Thyroid gland (tissue), 4 donors: ENCODE measurements around the gene CPT1A. TPM values are rescaled to one million over a fixed set of nuclear protein-coding genes. Genes with fewer than 3 reads are reported as not detected.

Source experiments
- DNase-seq, 2 donors: peaks; one replicate each; pipeline ENCODE4 v3.0.0-alpha.2; 2019
- H3K27ac ChIP-seq, 3 donors: fragments of 200-600 bp; sonication (generic); 1 replicate in 2 of 3; 2 replicates in 1 of 3; pipeline ENCODE4 v1.5.1; 2016 to 2019; ENCODE audit warnings: mild to moderate bottlenecking in 1 of 3, moderate library complexity in 1 of 3
- H3K27me3 ChIP-seq: fragments of 200-600 bp; sonication (generic); one replicate; pipeline ENCODE4 v1.5.1; 2019
- H3K36me3 ChIP-seq, 2 donors: fragments of 200-600 bp; sonication (generic); one replicate each; pipeline ENCODE4 v1.5.1; 2016 to 2019
- H3K4me1 ChIP-seq, 2 donors: fragments of 200-600 bp; sonication (generic); one replicate each; pipeline ENCODE4 v1.5.1; 2017 to 2019
- H3K4me3 ChIP-seq, 3 donors: fragments of 200-600 bp; sonication (generic); replicated peaks in 1 of 3; 1 replicate in 2 of 3; 2 replicates in 1 of 3; pipeline ENCODE4 v1.5.1; 2016; ENCODE audit warnings: mild to moderate bottlenecking in 1 of 3
- H3K9me3 ChIP-seq: fragments of 200-600 bp; sonication (generic); one replicate; pipeline ENCODE4 v1.5.1; 2017
- POLR2A ChIP-seq, 2 donors: fragments of 450-650 bp; IDR thresholded peaks; one replicate each; pipeline ENCODE4 v1.6.1; 2017; ENCODE audit warnings: antibody characterized with exemption in 2 of 2, mild to moderate bottlenecking in 2 of 2, moderate library complexity in 1 of 2
- WGBS, 2 donors: methylation state at CpG; one replicate each; pipeline ENCODE4 v1.1.5; 2017; 5-methylcytosine and 5-hydroxymethylcytosine counted together
- intact Hi-C: fragments of 100-400 bp; cut with DNase I; formaldehyde crosslinking; loops from one replicate; pipeline ENCODE4 v1.15.1; 2023
- total RNA-seq, 4 donors: library from RNA; depleted of rRNA; stranded (reverse); fragments of >200 nt; gene quantifications; one replicate each; pipeline ENCODE4 v1.2.3, GENCODE V29; 2016
- TF ChIP-seq, protein P1 (sequence below), 6 experiments: fragments of 200-600 bp in 3 of 6; fragments of 450-650 bp in 3 of 6; sonication (generic) in 3 of 6; IDR thresholded peaks; one replicate each; pipeline ENCODE4 v1.5.1; 2016 to 2019; ENCODE audit warnings: antibody characterized with exemption in 6 of 6, mild to moderate bottlenecking in 2 of 6, inconsistent platforms in 1 of 6, moderate library complexity in 1 of 6

The CPT1A gene
- total RNA-seq, 4 donors from 2014 or later: 29.9 to 58.0 (median 43.8) TPM

DNA sequence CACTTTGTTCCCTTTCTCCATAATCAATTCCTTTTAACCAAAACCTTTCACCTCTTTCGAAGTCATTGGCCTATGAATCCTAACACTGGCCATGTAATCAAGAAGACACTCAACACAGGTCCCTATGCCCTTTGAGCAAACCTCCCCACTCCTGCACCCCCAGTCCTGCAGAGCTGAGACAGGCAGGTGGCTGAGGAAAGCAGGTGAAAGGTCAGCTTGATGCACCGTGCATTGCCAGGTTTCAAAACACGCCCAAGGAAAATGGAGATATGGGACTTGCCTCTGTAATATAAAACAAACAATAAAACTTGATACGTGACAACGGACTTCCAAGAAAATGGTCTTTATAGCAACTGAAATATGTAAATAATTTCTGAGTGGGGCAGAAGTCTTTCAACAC lies 10.6 kb downstream of the CPT1A start:
- Histone ChIP-seq H3K36me3 (no peaks in the 10 kb centered on the region), H3K4me1 (peaks cover 8 to 43% of the 10 kb centered on the region in 2 donors), H3K27ac (no peak overlapping the region), H3K4me3 (no peak overlapping the region), H3K27me3 (no peaks in the 10 kb centered on the region), H3K9me3 (no peaks in the 10 kb centered on the region)
- DNase-seq: no peak
- intact Hi-C loops: no loop called here
- no peak for TF ChIP-seq POLR2A (IDR thresholded peaks at IDR 0.05)
- TF ChIP-seq, protein P1, sequence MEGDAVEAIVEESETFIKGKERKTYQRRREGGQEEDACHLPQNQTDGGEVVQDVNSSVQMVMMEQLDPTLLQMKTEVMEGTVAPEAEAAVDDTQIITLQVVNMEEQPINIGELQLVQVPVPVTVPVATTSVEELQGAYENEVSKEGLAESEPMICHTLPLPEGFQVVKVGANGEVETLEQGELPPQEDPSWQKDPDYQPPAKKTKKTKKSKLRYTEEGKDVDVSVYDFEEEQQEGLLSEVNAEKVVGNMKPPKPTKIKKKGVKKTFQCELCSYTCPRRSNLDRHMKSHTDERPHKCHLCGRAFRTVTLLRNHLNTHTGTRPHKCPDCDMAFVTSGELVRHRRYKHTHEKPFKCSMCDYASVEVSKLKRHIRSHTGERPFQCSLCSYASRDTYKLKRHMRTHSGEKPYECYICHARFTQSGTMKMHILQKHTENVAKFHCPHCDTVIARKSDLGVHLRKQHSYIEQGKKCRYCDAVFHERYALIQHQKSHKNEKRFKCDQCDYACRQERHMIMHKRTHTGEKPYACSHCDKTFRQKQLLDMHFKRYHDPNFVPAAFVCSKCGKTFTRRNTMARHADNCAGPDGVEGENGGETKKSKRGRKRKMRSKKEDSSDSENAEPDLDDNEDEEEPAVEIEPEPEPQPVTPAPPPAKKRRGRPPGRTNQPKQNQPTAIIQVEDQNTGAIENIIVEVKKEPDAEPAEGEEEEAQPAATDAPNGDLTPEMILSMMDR (IDR thresholded peaks at IDR 0.05): no peak
- WGBS, 2 donors: 89 to 92% methylated on average over 5 of the region's 5 CpGs

DNA sequence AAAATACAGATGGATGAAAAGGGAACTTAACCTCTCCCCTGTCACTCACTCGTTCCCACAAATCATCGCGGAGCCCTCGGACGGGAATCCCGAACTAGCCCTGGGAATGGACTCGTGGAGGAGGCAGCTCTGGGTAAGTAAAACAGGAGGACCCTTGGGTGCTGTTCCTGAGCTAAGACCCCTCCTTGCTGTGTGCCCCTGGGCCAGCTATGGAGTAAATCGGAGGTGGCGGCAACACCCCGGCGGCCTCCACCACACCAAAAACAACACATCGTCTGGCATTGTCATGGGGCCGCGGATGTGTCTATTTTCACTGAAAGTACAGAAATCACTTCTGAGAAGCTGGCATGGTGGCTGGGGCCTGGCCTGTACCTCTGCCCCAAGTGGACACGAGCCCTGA lies 12.1 kb downstream of the CPT1A start:
- intact Hi-C loops: no loop called here
- Histone ChIP-seq H3K36me3 (no peaks in the 10 kb centered on the region), H3K27ac (no peak overlapping the region), H3K9me3 (no peaks in the 10 kb centered on the region), H3K27me3 (no peaks in the 10 kb centered on the region), H3K4me3 (no peak overlapping the region), H3K4me1 (peaks cover 8 to 45% of the 10 kb centered on the region in 2 donors)
- DNase-seq: no peak
- 88 to 93% methylated on average over 15 of the region's 15 CpGs for WGBS, 2 donors
- TF ChIP-seq POLR2A (IDR thresholded peaks at IDR 0.05): no peak
- TF ChIP-seq, protein P1 (IDR thresholded peaks at IDR 0.05): no peak

DNA sequence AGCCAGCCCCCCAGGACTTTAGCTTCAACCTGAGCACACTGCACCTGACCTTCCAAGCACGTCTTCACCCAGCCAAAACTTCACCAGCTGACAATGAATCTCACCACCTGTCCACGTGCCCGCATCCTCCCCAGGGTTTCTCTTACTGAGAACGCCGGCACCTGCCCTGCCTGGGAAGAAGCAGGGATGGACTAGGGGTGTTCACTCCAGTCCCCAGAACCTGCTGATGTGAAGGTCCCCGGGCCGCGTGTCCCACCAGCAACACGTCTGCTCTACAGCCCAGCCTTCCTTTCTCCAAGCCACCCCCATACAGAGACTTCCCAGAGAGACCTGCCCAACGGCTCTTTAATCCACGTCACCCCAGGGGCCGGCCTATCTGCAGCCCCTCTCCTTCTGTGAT lies 12.8 kb downstream of the CPT1A start:
- WGBS, 2 donors: 84 to 86% methylated on average over 11 to 12 of the region's 12 CpGs
- H3K9me3 ChIP-seq: no peaks in the 10 kb centered on the region
- H3K27ac ChIP-seq: peak overlapping the region in 1 of 3 donors; percentile 17
- H3K4me1 ChIP-seq: peaks cover 8 to 45% of the 10 kb centered on the region in 2 donors
- intact Hi-C loops: no loop called here
- no peaks in the 10 kb centered on the region for H3K36me3 ChIP-seq
- TF ChIP-seq POLR2A (IDR thresholded peaks at IDR 0.05): no peak
- TF ChIP-seq, protein P1 (IDR thresholded peaks at IDR 0.05): no peak
- H3K4me3 ChIP-seq: no peak overlapping the region
- DNase-seq: no peak
- no peaks in the 10 kb centered on the region for H3K27me3 ChIP-seq

DNA sequence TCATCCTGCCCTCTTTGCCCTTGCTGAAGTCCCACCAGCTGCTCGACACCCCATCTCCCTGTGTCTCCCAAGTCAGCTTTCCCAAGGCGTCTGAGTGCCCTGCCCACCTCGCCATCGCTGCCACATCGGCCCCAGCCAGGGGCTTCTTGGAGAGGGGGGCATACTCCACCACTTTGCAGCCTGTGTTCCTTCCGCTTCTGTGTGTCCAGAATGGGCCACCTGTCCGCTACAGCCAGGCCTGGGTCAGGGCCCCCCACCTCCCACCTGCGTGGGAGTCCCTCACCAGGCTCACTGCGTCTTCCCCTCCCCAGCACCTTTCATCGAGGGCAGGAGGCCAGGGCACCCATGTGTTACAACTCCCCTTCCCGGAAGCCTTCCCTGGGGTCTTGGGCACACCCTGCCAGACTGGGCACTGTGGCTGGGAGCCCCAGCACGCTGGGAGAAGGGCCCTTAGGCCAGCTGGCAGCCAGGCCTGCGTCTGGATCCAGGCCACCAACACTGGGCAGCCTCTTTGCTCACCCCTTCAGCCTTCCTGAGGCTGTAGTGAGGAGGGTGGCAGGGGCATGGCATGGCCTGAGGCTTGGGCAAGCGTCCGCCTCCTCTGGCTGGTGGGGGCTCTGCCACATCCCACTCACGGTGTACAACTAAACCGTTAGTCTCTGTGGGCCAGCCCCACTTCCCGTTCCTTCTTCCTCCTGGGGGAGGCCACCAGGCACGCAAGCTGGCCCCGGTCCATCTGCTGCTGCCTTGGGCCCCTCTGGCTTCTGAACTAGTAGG lies 13.4 kb downstream of the CPT1A start:
- Histone ChIP-seq H3K27me3 (no peaks in the 10 kb centered on the region), H3K4me3 (no peak overlapping the region), H3K27ac (peak overlapping the region in 1 of 3 donors; percentile 17), H3K36me3 (no peaks in the 10 kb centered on the region), H3K9me3 (no peaks in the 10 kb centered on the region), H3K4me1 (peaks cover 8 to 45% of the 10 kb centered on the region in 2 donors)
- DNase-seq: peak in 1 of 2 donors; percentile 42
- no peak for TF ChIP-seq POLR2A (IDR thresholded peaks at IDR 0.05)
- TF ChIP-seq, protein P1 (IDR thresholded peaks at IDR 0.05): no peak
- 73 to 89% methylated on average over 7 to 20 of the region's 20 CpGs for WGBS, 2 donors
- intact Hi-C loops: no loop called here

DNA sequence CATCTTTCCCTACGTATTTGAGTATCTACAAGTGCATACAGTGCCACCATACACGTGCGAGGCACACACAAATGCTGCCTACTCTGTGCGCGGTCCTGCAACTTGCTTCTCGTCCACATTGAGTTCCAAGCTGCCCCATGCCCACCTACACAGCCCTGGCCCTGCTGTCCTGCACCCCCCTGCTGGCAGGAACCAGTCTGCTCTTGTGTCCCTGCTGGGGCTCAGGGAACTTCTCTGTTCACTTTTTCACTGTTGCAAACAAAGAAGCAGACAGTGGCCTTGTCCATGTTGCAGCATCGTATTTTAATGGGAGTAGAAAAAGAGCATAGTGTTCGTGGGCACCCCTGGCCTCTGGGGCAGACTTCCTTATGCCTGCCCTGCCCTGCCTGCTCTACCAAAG lies 14.0 kb downstream of the CPT1A start:
- H3K27ac ChIP-seq: no peak overlapping the region
- H3K9me3 ChIP-seq: no peaks in the 10 kb centered on the region
- 83 to 89% methylated on average over 8 of the region's 8 CpGs for WGBS, 2 donors
- no peak for DNase-seq
- H3K4me1 ChIP-seq: peaks cover 8 to 42% of the 10 kb centered on the region in 2 donors
- no peak overlapping the region for H3K4me3 ChIP-seq
- no peak for TF ChIP-seq POLR2A (IDR thresholded peaks at IDR 0.05)
- TF ChIP-seq, protein P1 (IDR thresholded peaks at IDR 0.05): no peak
- no peaks in the 10 kb centered on the region for H3K36me3 ChIP-seq
- intact Hi-C loops: no loop called here
- no peaks in the 10 kb centered on the region for H3K27me3 ChIP-seq
